Fibroblast of lung (primary cell): ENCODE measurements around the gene NOMO2. TPM values are rescaled to one million over a fixed set of nuclear protein-coding genes. Genes with fewer than 3 reads are reported as not detected.
"Not testable (repeated sequence)": the region's sequence is repeated elsewhere in the genome, so short reads cannot be mapped to it uniquely, and the experiment has no call there.

Experiments
- DNase-seq, 2 donors: peaks; one replicate each; pipeline versions ENCODE4 v3.0.0 to v3.0.0-alpha.2; 2010; ENCODE audit warnings: low read depth in 2 of 2
- H2AFZ ChIP-seq: 2 replicates; pipeline ENCODE4 v1.5.1; 2012; ENCODE audit warnings: low read length, control low read depth, inconsistent platforms
- H3K27ac ChIP-seq: 2 replicates; pipeline ENCODE4 v1.5.1; 2011; ENCODE audit warnings: low read length, control low read depth; ENCODE audit not compliant: insufficient read depth
- H3K27me3 ChIP-seq: 2 replicates; pipeline ENCODE4 v1.5.1; 2011; ENCODE audit warnings: mild to moderate bottlenecking, low read length; ENCODE audit not compliant: control insufficient read depth, insufficient read depth
- H3K36me3 ChIP-seq: 2 replicates; pipeline ENCODE4 v1.5.1; 2011; ENCODE audit warnings: low read length; ENCODE audit not compliant: control insufficient read depth, insufficient read depth
- H3K4me1 ChIP-seq: 2 replicates; pipeline ENCODE4 v1.5.1; 2011; ENCODE audit warnings: low read length; ENCODE audit not compliant: control insufficient read depth, insufficient read depth; ENCODE audit errors: extremely low read depth
- H3K4me2 ChIP-seq: 2 replicates; pipeline ENCODE4 v1.5.1; 2011; ENCODE audit warnings: low read length, control low read depth; ENCODE audit not compliant: insufficient read depth; ENCODE audit errors: extremely low read depth
- H3K4me3 ChIP-seq, 4 experiments: fragments of 200-600 bp in 1 of 4; sonication (generic) in 1 of 4; replicated peaks in 1 of 4; 2 replicates each; pipeline ENCODE4 v1.5.1; 2011 to 2016; ENCODE audit warnings: low read length in 4 of 4, low read depth in 3 of 4, mild to moderate bottlenecking in 3 of 4, control low read depth in 2 of 4, inconsistent platforms in 1 of 4, mixed read lengths in 1 of 4; ENCODE audit not compliant: insufficient read depth in 1 of 4; ENCODE audit errors: control extremely low read depth in 1 of 4
- H3K79me2 ChIP-seq: 2 replicates; pipeline ENCODE4 v1.5.1; 2012; ENCODE audit warnings: mild to moderate bottlenecking, low read length, inconsistent platforms; ENCODE audit not compliant: control insufficient read depth, insufficient read depth
- H3K9ac ChIP-seq: 2 replicates; pipeline ENCODE4 v1.5.1; 2011; ENCODE audit warnings: mild to moderate bottlenecking, low read length, control low read depth; ENCODE audit not compliant: insufficient read depth
- H3K9me3 ChIP-seq: 2 replicates; pipeline ENCODE4 v1.5.1; 2012; ENCODE audit warnings: low read depth, low read length; ENCODE audit not compliant: control insufficient read depth, insufficient read depth
- H4K20me1 ChIP-seq: 2 replicates; pipeline ENCODE4 v1.5.1; 2011; ENCODE audit warnings: low read length; ENCODE audit not compliant: control insufficient read depth, insufficient read depth; ENCODE audit errors: extremely low read depth
- polyA plus RNA-seq, 2 donors: library from polyadenylated mRNA; depleted of rRNA in 1 of 2; stranded (reverse) in 1 of 2; unstranded in 1 of 2; fragments of >200 nt; gene quantifications; 2 replicates each; pipeline ENCODE4 v1.2.1, GENCODE V29; 2011 to 2012; ENCODE audit warnings: missing spikeins in 1 of 2
- total RNA-seq: library from RNA; depleted of rRNA; stranded (reverse); fragments of >200 nt; gene quantifications from 2 replicates; pipeline ENCODE4 v1.2.1, GENCODE V29; 2014

The NOMO2 gene
- total and polyA plus RNA-seq, 2 donors (not counting 1 experiment from before 2014, with no cell fraction given) = 69.6 to 186 TPM

- not testable (repeated sequence) for H3K27ac ChIP-seq, H3K4me1 ChIP-seq, DNase-seq
Observed at GRCh38 chr16:18534308-18534707, 27.6 kb downstream of the NOMO2 start.

GRCh38 chr16:18531323-18531722, 30.6 kb downstream of the NOMO2 start:
- H3K79me2 ChIP-seq, H3K27ac ChIP-seq, H3K9ac ChIP-seq, H3K36me3 ChIP-seq, H3K9me3 ChIP-seq, DNase-seq, H3K4me2 ChIP-seq, H2AFZ ChIP-seq, H4K20me1 ChIP-seq, H3K27me3 ChIP-seq, H3K4me1 ChIP-seq, H3K4me3 ChIP-seq: not testable (repeated sequence)

More at GRCh38 chr16:18534308-18534707, 27.6 kb downstream of the NOMO2 start:
- not testable (repeated sequence) for H3K36me3 ChIP-seq, H4K20me1 ChIP-seq, H2AFZ ChIP-seq, H3K9ac ChIP-seq, H3K4me3 ChIP-seq, H3K27me3 ChIP-seq, H3K79me2 ChIP-seq, H3K9me3 ChIP-seq, H3K4me2 ChIP-seq

GRCh38 chr16:18530329-18530728, 31.6 kb downstream of the NOMO2 start:
- H3K27ac ChIP-seq, H2AFZ ChIP-seq, H3K4me1 ChIP-seq, H3K4me3 ChIP-seq, H3K9ac ChIP-seq, H3K79me2 ChIP-seq, H3K4me2 ChIP-seq, DNase-seq, H4K20me1 ChIP-seq, H3K9me3 ChIP-seq, H3K27me3 ChIP-seq, H3K36me3 ChIP-seq: not testable (repeated sequence)

- H3K27me3 ChIP-seq, H3K79me2 ChIP-seq, H3K4me3 ChIP-seq, H3K36me3 ChIP-seq, H3K4me2 ChIP-seq, H3K9ac ChIP-seq, H4K20me1 ChIP-seq, H2AFZ ChIP-seq, H3K27ac ChIP-seq, DNase-seq, H3K9me3 ChIP-seq, H3K4me1 ChIP-seq: not testable (repeated sequence)
Observed at GRCh38 chr16:18526547-18526946, 35.4 kb downstream of the NOMO2 start.

- not testable (repeated sequence) for H4K20me1 ChIP-seq, H3K4me2 ChIP-seq, H2AFZ ChIP-seq, H3K27ac ChIP-seq, DNase-seq, H3K9ac ChIP-seq, H3K27me3 ChIP-seq, H3K9me3 ChIP-seq, H3K36me3 ChIP-seq, H3K79me2 ChIP-seq, H3K4me1 ChIP-seq, H3K4me3 ChIP-seq
Observed at GRCh38 chr16:18525882-18526482, 35.9 kb downstream of the NOMO2 start.

- H3K27me3 ChIP-seq, H3K9ac ChIP-seq: not testable (repeated sequence)
Observed at GRCh38 chr16:18522637-18523036, 39.3 kb downstream of the NOMO2 start.

GRCh38 chr16:18521445-18522181, 40.3 kb downstream of the NOMO2 start:
- not testable (repeated sequence) for H3K36me3 ChIP-seq, H3K9me3 ChIP-seq, H3K9ac ChIP-seq, H3K4me3 ChIP-seq, H3K27me3 ChIP-seq, DNase-seq, H3K79me2 ChIP-seq, H3K4me2 ChIP-seq, H4K20me1 ChIP-seq, H3K27ac ChIP-seq, H2AFZ ChIP-seq, H3K4me1 ChIP-seq

More at GRCh38 chr16:18522637-18523036, 39.3 kb downstream of the NOMO2 start:
- not testable (repeated sequence) for DNase-seq, H3K4me3 ChIP-seq, H2AFZ ChIP-seq, H3K4me2 ChIP-seq, H3K79me2 ChIP-seq, H4K20me1 ChIP-seq, H3K9me3 ChIP-seq, H3K36me3 ChIP-seq, H3K27ac ChIP-seq, H3K4me1 ChIP-seq
